Measurements from ENCODE around the gene SIX3. TPM values are rescaled to one million over a fixed set of nuclear protein-coding genes. Genes with fewer than 3 reads are reported as not detected.
A peak's percentile ranks its signal among the peaks of the same experiment; 100 is the strongest.

SIX3 gene
- total RNA-seq, 4 donors from 2014 or later = not detected

DNA sequence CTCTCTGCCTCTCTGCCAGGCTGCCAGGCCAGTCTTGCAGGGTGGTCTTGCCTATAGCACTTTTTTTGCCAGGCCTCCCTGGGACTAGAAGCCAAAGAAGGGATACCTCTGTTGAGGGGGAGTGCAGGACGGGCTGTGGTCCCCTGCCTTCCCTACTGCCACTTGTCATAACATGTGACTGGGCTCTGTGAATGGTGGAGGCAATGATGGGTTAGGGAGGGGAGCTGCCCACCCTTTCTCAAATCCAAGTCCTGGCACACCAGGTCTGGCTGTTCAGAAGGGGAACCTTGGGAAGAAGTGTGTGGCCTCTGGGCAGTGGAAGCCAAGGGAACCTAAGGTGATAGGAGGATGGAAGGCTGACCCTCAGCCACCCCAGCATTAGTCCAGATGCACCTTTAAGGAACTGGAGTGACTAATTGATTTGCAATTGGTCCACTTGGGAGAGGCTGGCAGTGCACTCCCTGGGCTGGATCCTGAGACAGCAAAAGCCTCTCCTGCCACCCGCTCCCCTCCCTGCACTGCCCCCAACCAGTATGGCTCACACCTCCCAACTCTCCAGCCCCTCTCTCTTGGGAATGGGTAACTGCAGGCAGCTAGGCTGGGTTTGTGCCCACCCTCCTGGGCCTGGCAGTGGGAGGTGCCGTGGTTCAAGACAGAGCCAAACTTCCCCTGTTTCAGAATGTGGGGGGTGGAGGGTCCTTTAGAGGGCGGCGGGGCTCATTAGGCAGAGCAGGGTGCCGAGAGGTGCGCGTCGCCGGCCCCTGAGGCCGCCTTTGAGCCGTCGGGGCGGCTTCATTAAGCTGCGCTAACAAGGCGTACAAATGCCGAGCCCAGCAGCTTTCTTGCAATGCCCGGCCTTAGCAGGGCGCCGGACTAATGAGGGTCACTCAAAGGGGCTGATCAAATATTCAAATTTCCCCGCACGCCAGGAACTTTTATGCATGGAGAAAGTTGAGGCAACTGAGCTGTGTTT, 4.5 kb upstream of the SIX3 start:
- ATAC-seq (no peak), DNase-seq (no peak)
- in situ Hi-C loops (cut with MboI; ENCODE audit: low sequenced_read_pairs in 4 of 4) (loop anchor here in 1 of 4 donors (25.0 kb wide), 1 partner anchor 900 kb away; no protein-coding TSS in a partner anchor), intact Hi-C loops (cut with DNase I; ENCODE audit: low total_unique reads) (no loop called here)
- Histone ChIP-seq H3K9me3 (no peaks in the 10 kb centered on the region), H3K27ac (no peak overlapping the region), H3K4me3 (no peak overlapping the region), H3K4me1 (peaks cover 11 to 31% of the 10 kb centered on the region in 2 donors), H3K36me3 (no peaks in the 10 kb centered on the region), H3K27me3 (peaks cover 92 to 99% (median 98%) of the 10 kb centered on the region in 3 donors)
- TF ChIP-seq, protein P1, sequence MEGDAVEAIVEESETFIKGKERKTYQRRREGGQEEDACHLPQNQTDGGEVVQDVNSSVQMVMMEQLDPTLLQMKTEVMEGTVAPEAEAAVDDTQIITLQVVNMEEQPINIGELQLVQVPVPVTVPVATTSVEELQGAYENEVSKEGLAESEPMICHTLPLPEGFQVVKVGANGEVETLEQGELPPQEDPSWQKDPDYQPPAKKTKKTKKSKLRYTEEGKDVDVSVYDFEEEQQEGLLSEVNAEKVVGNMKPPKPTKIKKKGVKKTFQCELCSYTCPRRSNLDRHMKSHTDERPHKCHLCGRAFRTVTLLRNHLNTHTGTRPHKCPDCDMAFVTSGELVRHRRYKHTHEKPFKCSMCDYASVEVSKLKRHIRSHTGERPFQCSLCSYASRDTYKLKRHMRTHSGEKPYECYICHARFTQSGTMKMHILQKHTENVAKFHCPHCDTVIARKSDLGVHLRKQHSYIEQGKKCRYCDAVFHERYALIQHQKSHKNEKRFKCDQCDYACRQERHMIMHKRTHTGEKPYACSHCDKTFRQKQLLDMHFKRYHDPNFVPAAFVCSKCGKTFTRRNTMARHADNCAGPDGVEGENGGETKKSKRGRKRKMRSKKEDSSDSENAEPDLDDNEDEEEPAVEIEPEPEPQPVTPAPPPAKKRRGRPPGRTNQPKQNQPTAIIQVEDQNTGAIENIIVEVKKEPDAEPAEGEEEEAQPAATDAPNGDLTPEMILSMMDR (IDR thresholded peaks at IDR 0.05 in 4 of 5, conservative IDR thresholded peaks at IDR 0.05 in 1 of 5) = no peak
- TF ChIP-seq POLR2A (IDR thresholded peaks at IDR 0.05) = no peak

DNA sequence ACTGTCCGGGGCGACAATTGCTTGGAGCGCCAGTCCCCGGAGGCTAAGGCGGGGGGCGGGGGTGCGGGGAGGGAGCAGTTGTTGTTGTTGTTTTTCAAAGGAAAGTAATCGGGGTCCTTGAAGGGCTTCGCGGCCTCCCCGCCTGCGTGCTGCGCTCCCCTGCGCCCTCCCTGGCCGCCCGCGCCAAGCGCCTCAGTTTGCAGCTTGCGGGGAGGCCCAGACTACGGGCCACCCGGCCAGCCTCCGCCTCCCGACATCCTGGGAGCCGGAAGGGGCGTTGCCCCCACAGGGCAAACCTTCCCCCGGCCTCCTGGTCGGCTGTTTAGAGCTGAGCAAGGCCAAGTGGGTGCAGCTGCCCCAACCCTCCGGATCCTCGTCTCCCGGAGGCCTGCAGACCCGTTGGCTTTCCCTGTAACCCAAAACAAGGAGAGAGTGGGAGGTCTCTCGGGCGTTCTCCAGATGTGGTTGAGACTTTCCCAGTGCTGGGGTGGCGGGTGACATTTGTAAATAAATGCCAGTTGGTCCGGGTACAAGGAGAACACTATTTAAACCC, 3.7 kb upstream of the SIX3 start:
- ATAC-seq (no peak), DNase-seq (no peak)
- Histone ChIP-seq H3K4me1 (peaks cover 11 to 36% of the 10 kb centered on the region in 2 donors), H3K4me3 (peak overlapping the region in 1 of 4 donors; percentile 60), H3K36me3 (no peaks in the 10 kb centered on the region), H3K9me3 (no peaks in the 10 kb centered on the region), H3K27me3 (peaks cover 89 to 97% (median 96%) of the 10 kb centered on the region in 3 donors), H3K27ac (no peak overlapping the region)
- TF ChIP-seq, protein P1 (IDR thresholded peaks at IDR 0.05 in 4 of 5, conservative IDR thresholded peaks at IDR 0.05 in 1 of 5) = no peak
- TF ChIP-seq POLR2A (IDR thresholded peaks at IDR 0.05) = no peak
- in situ Hi-C loops (cut with MboI; ENCODE audit: low sequenced_read_pairs in 4 of 4) (loop anchor here in 1 of 4 donors (25.0 kb wide), 1 partner anchor 900 kb away; no protein-coding TSS in a partner anchor), intact Hi-C loops (cut with DNase I; ENCODE audit: low total_unique reads) (no loop called here)

- Histone ChIP-seq H3K27me3 (peaks cover 88 to 97% (median 96%) of the 10 kb centered on the region in 3 donors), H3K4me3 (peak overlapping the region; percentile 40 to 60 (median 48)), H3K4me1 (peaks cover 11 to 35% of the 10 kb centered on the region in 2 donors), H3K36me3 (no peaks in the 10 kb centered on the region), H3K27ac (no peak overlapping the region), H3K9me3 (no peaks in the 10 kb centered on the region)
- in situ Hi-C loops (cut with MboI; ENCODE audit: low sequenced_read_pairs in 4 of 4) = loop anchor here in 1 of 4 donors (25.0 kb wide), 1 partner anchor 901 kb away; no protein-coding TSS in a partner anchor
- TF ChIP-seq, protein P1 (IDR thresholded peaks at IDR 0.05 in 4 of 5, conservative IDR thresholded peaks at IDR 0.05 in 1 of 5) = no peak
- no peak for TF ChIP-seq POLR2A (IDR thresholded peaks at IDR 0.05)
- ATAC-seq = no peak
- intact Hi-C loops (cut with DNase I; ENCODE audit: low total_unique reads) = no loop called here
- DNase-seq = no peak
Measured at GRCh38 chr2:44938287-44939105, 3.0 kb upstream of the SIX3 start.
